ENCODE data around the gene TBXAS1. TPM values are rescaled to one million over a fixed set of nuclear protein-coding genes. Genes with fewer than 3 reads are reported as not detected.
"Not testable (repeated sequence)": the region's sequence is repeated elsewhere in the genome, so short reads cannot be mapped to it uniquely, and the experiment has no call there.

The TBXAS1 gene
- total and polyA plus RNA-seq, 11 donors, result 2.0 to 32.0 (median 4.7) TPM

GRCh38 chr7:139917851-139918250 is 88.8 kb downstream of the TBXAS1 start:
- WGBS, 4 donors, result 91 to 97% (median 92%) methylated on average over 2 of the region's 2 CpGs

GRCh38 chr7:139918480-139918879 is 89.4 kb downstream of the TBXAS1 start:
- peak; percentile 39 to 83 (median 68) for ATAC-seq
- intact Hi-C loops (cut with DNase I), result loop anchor here in 1 of 10 donors (5.0 kb wide), 1 partner anchor 141 kb away; the partner anchor contains the start of gene HIPK2
- H3K4me3 ChIP-seq, result no peak overlapping the region

More at GRCh38 chr7:139917851-139918250, 88.8 kb downstream of the TBXAS1 start:
- ATAC-seq, result no peak
- peak overlapping the region in 5 of 12 donors; percentile 13 to 68 (median 25) for H3K27ac ChIP-seq
- H3K4me1 ChIP-seq, result peaks cover 0 to 51% (median 23%) of the 10 kb centered on the region in 12 donors
- H3K4me3 ChIP-seq, result no peak overlapping the region
- no peak for DNase-seq
- intact Hi-C loops (cut with DNase I), result loop anchor here in 1 of 10 donors (5.0 kb wide), 1 partner anchor 141 kb away; the partner anchor contains the start of gene HIPK2
- TF ChIP-seq CTCF (IDR thresholded peaks at IDR 0.05), result no peak
- TF ChIP-seq POLR2A (IDR thresholded peaks at IDR 0.05), result no peak
- no peaks in the 10 kb centered on the region for H3K9me3 ChIP-seq
- H3K36me3 ChIP-seq, result peaks cover 0 to 20% (median 0%) of the 10 kb centered on the region in 9 donors
- H3K27me3 ChIP-seq, result no peaks in the 10 kb centered on the region

GRCh38 chr7:139923090-139923489 is 94.0 kb downstream of the TBXAS1 start:
- H3K36me3 ChIP-seq, result no peaks in the 10 kb centered on the region
- H3K4me1 ChIP-seq, result peaks cover 0 to 19% (median 11%) of the 10 kb centered on the region in 12 donors
- H3K4me3 ChIP-seq, result no peak overlapping the region
- 84 to 93% (median 91%) methylated on average over 7 of the region's 7 CpGs for WGBS, 4 donors
- intact Hi-C loops (cut with DNase I), result no loop called here
- peaks cover 0 to 8% (median 0%) of the 10 kb centered on the region in 12 donors for H3K9me3 ChIP-seq
- no peak overlapping the region for H3K27ac ChIP-seq
- TF ChIP-seq CTCF (IDR thresholded peaks at IDR 0.05), result no peak
- TF ChIP-seq POLR2A (IDR thresholded peaks at IDR 0.05), result no peak
- ATAC-seq (no peak), DNase-seq (no peak)
- no peaks in the 10 kb centered on the region for H3K27me3 ChIP-seq

More at GRCh38 chr7:139918480-139918879, 89.4 kb downstream of the TBXAS1 start:
- peaks cover 0 to 14% (median 0%) of the 10 kb centered on the region in 9 donors for H3K36me3 ChIP-seq
- H3K4me1 ChIP-seq, result peaks cover 0 to 51% (median 23%) of the 10 kb centered on the region in 12 donors
- no peaks in the 10 kb centered on the region for H3K9me3 ChIP-seq
- no peaks in the 10 kb centered on the region for H3K27me3 ChIP-seq
- 18 to 26% (median 22%) methylated on average over 6 of the region's 6 CpGs for whole genome bisulfite sequencing, 4 donors
- TF ChIP-seq POLR2A (IDR thresholded peaks at IDR 0.05), result no peak
- TF ChIP-seq CTCF (IDR thresholded peaks at IDR 0.05), result peak in 1 of 12 donors; percentile 21
- peak in 4 of 5 donors; percentile 34 to 56 (median 38) for DNase-seq
- H3K27ac ChIP-seq, result peak overlapping the region in 7 of 12 donors; percentile 6 to 68 (median 25)

- WGBS, 4 donors, result 63 to 87% (median 78%) methylated on average over 3 of the region's 3 CpGs
- TF ChIP-seq CTCF (IDR thresholded peaks at IDR 0.05), result no peak
- TF ChIP-seq POLR2A (IDR thresholded peaks at IDR 0.05), result no peak
- DNase-seq (no peak), ATAC-seq (no peak)
- Histone ChIP-seq H3K4me1 (peaks cover 0 to 6% (median 0%) of the 10 kb centered on the region in 12 donors), H3K4me3 (no peak overlapping the region), H3K27me3 (no peaks in the 10 kb centered on the region), H3K36me3 (no peaks in the 10 kb centered on the region), H3K27ac (no peak overlapping the region), H3K9me3 (peaks cover 0 to 8% (median 0%) of the 10 kb centered on the region in 12 donors)
- intact Hi-C loops (cut with DNase I), result no loop called here
Measured at GRCh38 chr7:139924461-139924860, 95.4 kb downstream of the TBXAS1 start.

GRCh38 chr7:139929221-139929620 is 100.2 kb downstream of the TBXAS1 start:
- H3K27me3 ChIP-seq; ATAC-seq; H3K36me3 ChIP-seq; H3K4me1 ChIP-seq; H3K4me3 ChIP-seq; DNase-seq; H3K9me3 ChIP-seq; intact Hi-C loops (cut with DNase I); H3K27ac ChIP-seq: not testable (repeated sequence)
- WGBS, 4 donors, result 92 to 96% (median 95%) methylated on average over 8 of the region's 8 CpGs

All from heart left ventricle (tissue), 16 donors.